Measurements from ENCODE around the gene PHACTR2. TPM values are rescaled to one million over a fixed set of nuclear protein-coding genes. Genes with fewer than 3 reads are reported as not detected.

Gene PHACTR2
- total RNA-seq, 2 experiments from 2014 or later: 13.5 to 14.6 TPM

DNA sequence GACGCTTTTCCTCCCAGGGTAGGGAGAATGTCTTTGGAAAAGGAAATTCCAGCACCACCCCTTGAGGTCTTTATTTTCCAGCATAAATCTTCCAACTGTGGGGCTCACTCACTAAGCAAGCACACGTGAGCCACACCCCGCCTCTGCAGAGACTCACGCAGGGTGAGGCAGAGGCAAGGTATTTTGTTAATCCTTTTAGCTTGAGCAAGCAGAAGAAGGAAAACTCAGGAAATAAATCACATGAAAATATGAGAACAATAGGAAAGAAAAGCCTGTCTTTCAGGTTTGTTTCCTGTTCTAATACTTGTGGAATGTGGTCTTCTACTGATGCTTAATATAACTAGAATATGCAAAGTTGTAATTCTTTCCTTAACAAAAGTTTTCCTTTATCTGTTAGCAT is 4.1 kb upstream of the PHACTR2 start:
- Mint-ChIP-seq H3K4me1 (ENCODE audit: low read depth) (peaks cover 4% of the 10 kb centered on the region), H3K27me3 (peaks cover 20% of the 10 kb centered on the region), H3K27ac (no peak overlapping the region), H3K9me3 (peaks cover 6% of the 10 kb centered on the region), H3K4me3 (no peak overlapping the region), H3K36me3 (ENCODE audit: low read depth) (peaks cover 2% of the 10 kb centered on the region)
- DNase-seq: no peak
- intact Hi-C loops (cut with micrococcal nuclease): no loop called here
- TF ChIP-seq, protein P1, sequence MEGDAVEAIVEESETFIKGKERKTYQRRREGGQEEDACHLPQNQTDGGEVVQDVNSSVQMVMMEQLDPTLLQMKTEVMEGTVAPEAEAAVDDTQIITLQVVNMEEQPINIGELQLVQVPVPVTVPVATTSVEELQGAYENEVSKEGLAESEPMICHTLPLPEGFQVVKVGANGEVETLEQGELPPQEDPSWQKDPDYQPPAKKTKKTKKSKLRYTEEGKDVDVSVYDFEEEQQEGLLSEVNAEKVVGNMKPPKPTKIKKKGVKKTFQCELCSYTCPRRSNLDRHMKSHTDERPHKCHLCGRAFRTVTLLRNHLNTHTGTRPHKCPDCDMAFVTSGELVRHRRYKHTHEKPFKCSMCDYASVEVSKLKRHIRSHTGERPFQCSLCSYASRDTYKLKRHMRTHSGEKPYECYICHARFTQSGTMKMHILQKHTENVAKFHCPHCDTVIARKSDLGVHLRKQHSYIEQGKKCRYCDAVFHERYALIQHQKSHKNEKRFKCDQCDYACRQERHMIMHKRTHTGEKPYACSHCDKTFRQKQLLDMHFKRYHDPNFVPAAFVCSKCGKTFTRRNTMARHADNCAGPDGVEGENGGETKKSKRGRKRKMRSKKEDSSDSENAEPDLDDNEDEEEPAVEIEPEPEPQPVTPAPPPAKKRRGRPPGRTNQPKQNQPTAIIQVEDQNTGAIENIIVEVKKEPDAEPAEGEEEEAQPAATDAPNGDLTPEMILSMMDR (IDR thresholded peaks at IDR 0.05): no peak
- ATAC-seq: no peak
- ChIA-PET POLR2A (no interaction called here), CTCF (no interaction called here)

DNA sequence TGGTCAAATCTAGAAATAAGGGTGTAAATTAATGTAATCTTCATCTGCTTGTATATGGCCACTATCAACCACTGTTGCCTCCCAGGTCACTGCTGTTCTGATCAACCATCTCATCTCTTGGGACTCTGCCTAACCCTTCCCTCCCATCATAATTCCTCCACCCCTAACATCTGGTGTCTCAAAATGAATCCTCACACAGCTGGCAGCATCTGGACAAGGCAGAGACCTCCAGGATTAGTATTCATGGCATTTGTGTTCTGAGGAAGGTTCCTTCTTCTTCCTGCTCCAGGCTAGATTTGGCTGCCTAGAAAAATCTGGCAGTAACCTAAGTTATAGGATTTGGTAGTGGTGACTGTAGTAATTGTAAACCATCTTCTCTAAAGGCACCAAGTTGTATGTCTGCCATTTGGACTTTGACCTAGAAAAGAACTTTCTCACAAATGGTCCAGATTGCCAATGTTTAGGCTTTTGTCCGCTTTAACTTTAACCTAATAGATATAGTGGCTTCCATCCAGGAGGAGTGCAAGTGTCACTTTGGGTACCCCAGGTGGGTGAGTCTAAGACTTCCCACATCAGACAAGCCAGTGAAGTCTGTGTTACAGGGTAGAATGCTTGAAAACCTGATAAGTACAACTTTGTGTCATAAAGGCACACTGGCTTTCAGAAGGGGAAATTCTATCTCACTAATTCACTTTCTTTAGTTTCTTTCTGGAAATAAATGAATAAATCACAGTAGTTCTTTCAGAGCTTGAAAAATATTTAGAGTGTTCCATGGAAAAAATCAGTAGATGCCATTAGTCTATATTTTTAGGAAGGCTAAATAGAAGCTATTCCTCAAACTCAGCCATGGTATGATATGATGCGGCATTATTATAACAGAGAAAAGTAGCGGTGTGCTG is 3.0 kb upstream of the PHACTR2 start:
- no peak for DNase-seq
- no peak overlapping the region for H3K4me3 Mint-ChIP-seq
- intact Hi-C loops (cut with micrococcal nuclease): no loop called here
- ChIA-PET POLR2A (no interaction called here), CTCF (no interaction called here)
- peaks cover 12% of the 10 kb centered on the region for H3K4me1 Mint-ChIP-seq (ENCODE audit: low read depth)
- peaks cover 25% of the 10 kb centered on the region for H3K27me3 Mint-ChIP-seq
- H3K27ac Mint-ChIP-seq: no peak overlapping the region
- TF ChIP-seq, protein P1 (IDR thresholded peaks at IDR 0.05): no peak
- H3K9me3 Mint-ChIP-seq: no peaks in the 10 kb centered on the region
- no peaks in the 10 kb centered on the region for H3K36me3 Mint-ChIP-seq (ENCODE audit: low read depth)
- ATAC-seq: no peak

DNA sequence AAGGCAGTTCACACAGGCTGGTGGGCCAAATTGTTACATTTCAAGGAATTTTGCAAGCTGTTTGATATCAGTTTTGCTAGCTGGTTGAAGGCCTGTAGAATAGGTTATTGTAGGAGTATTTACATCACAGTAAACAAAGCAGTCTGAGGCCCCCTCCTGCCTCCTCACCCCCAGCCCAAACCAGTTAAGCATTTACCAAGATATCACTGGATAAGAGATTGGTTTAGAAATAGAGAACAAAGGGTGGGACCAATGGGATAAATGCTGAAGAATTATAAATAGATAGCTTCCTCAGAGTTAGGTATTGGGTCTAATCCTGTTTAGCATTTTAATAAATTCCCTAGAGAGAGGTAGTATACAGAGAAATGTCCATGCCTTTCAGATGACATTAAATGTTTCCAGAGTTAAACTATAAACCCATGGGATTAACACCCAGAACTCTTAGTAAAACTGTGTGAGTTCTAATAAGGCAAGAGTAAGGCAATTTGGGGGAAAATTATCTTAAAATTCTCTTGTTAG is 2.3 kb upstream of the PHACTR2 start:
- POLR2A ChIA-PET: no interaction called here
- intact Hi-C loops (cut with micrococcal nuclease): no loop called here
- CTCF ChIA-PET: no interaction called here

DNA sequence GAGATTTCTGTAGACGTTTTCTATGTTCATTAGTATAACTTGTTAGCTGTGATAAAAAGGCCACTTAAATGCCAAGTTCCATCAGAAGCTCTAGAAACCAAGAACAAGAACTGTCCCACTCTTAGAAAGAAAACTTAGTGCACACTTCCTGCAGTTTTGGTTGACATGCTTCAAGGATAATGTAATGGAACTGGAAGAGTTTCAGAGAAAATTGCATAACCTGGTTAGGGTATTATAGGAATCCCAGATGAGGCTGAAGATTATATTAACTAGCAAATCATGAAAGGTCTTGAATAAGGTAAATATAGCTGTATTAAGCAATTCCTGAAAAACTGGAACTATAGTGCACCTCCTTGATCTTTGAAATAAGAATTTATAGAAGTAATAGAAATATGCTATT is 1.8 kb upstream of the PHACTR2 start:
- TF ChIP-seq, protein P1 (IDR thresholded peaks at IDR 0.05): no peak
- Mint-ChIP-seq H3K9me3 (no peaks in the 10 kb centered on the region), H3K27ac (no peak overlapping the region), H3K4me1 (ENCODE audit: low read depth) (peaks cover 13% of the 10 kb centered on the region), H3K36me3 (ENCODE audit: low read depth) (no peaks in the 10 kb centered on the region), H3K27me3 (peaks cover 25% of the 10 kb centered on the region), H3K4me3 (no peak overlapping the region)
- POLR2A ChIA-PET: no interaction called here
- CTCF ChIA-PET: no interaction called here
- intact Hi-C loops (cut with micrococcal nuclease): no loop called here
- no peak for DNase-seq
- no peak for ATAC-seq

More for the DNA sequence above, 2.3 kb upstream of the PHACTR2 start:
- H3K27me3 Mint-ChIP-seq: peaks cover 25% of the 10 kb centered on the region
- no peak for DNase-seq
- no peaks in the 10 kb centered on the region for H3K36me3 Mint-ChIP-seq (ENCODE audit: low read depth)
- TF ChIP-seq, protein P1 (IDR thresholded peaks at IDR 0.05): no peak
- no peak for ATAC-seq
- H3K4me1 Mint-ChIP-seq (ENCODE audit: low read depth): peaks cover 12% of the 10 kb centered on the region
- H3K27ac Mint-ChIP-seq: no peak overlapping the region
- no peak overlapping the region for H3K4me3 Mint-ChIP-seq
- H3K9me3 Mint-ChIP-seq: no peaks in the 10 kb centered on the region

DNA sequence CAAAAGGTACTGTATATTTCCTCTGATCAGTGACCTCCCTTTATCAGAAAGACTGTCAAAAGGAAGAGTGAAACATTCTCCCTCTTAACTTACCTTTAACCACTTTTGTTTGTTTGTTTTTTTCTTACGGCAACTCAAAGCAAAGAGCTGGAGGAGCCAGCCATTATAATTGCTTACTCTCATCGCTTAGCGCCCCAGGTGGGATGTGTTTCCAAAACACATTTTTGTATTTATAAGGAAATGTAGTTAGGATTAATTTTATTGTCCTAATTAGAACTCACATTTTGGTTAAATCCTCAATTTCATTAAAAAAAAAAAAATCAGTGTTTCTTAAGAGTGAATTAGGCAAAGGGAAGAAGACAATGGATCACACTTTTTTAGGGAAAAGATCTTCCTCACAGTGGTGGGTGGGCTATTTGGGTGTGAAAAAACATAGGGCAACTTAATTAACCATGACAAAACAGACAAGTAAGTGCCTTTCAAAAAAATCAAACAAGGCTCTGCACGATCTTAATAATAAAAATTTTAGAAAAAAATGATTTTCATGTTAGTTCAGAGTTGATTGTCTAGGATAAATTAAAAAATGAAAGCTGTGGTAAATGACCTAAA is 1.2 kb upstream of the PHACTR2 start:
- POLR2A ChIA-PET: no interaction called here
- ATAC-seq (no peak), DNase-seq (no peak)
- CTCF ChIA-PET: no interaction called here
- H3K4me3 Mint-ChIP-seq: no peak overlapping the region
- H3K4me1 Mint-ChIP-seq (ENCODE audit: low read depth): peaks cover 14% of the 10 kb centered on the region
- H3K36me3 Mint-ChIP-seq (ENCODE audit: low read depth): no peaks in the 10 kb centered on the region
- no peaks in the 10 kb centered on the region for H3K9me3 Mint-ChIP-seq
- H3K27ac Mint-ChIP-seq: no peak overlapping the region
- peaks cover 23% of the 10 kb centered on the region for H3K27me3 Mint-ChIP-seq
- intact Hi-C loops (cut with micrococcal nuclease): no loop called here
- TF ChIP-seq, protein P1 (IDR thresholded peaks at IDR 0.05): no peak

All from activated CD8-positive, alpha-beta T cell treated with anti-CD3 and anti-CD28 coated beads for 36 hours (primary cell).